ENCODE data around the gene LNX2. TPM values are rescaled to one million over a fixed set of nuclear protein-coding genes. Genes with fewer than 3 reads are reported as not detected.

The LNX2 gene
- total and polyA plus RNA-seq, 2 of the 4 experiments (the other 2 are of a cell fraction) = 3.1 to 7.2 TPM

DNA sequence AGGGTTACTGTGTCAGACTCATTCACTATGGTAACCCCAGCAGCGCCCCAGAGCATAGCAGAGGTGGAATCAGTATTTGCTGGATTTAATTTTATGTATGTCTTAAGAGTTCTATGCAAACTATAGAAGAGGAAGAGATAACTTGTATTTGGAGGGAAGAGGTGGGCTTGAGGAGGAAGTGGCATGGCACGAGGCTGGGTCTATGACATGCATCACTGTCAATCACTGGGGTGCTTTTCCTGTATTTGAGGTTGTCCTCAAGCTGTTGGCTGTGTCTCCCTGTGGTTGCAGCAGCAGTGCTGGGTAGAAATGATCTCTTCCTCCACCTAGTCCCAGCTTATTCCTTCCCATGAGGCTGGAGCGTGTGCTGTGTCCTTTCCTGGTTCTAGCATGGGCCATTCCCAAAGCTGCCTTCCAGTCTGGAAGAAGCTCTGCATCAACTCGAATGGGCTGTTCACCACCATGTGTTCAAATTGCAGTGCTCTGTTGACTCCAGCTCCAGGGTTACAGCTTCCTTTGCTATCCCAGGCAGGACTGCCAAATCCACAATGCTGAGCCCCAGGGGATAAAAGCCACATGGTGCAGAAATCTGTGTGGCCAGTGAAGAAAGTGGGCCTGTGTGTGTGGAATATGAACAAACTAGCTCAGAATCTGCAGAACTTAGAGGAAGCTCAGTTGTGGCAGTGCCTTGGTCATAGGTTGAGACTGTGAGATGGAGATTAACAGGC lies 96.8 kb downstream of the LNX2 start:
- DNase-seq (no peak), ATAC-seq (ENCODE audit: low read depth) (no peak)
- ChIA-PET CTCF (interaction anchor here (1.2 kb wide), 1 partner anchor 9 kb away, joined by 5 read pairs; no protein-coding TSS in a partner anchor), POLR2A (ENCODE audit: unreplicated experiment) (no interaction called here)
- Histone ChIP-seq H2BK15ac (ENCODE audit: low read depth, low read length) (no peak overlapping the region), H3K79me1 (ENCODE audit: low read depth in 1 of 2, low read length in 2 of 2) (no peaks in the 10 kb centered on the region), H3K18ac (ENCODE audit: low read depth, low read length) (no peak overlapping the region), H3K56ac (ENCODE audit: extremely low read depth, insufficient read depth, low read length) (no peak overlapping the region), H2BK20ac (ENCODE audit: low read depth, low read length) (no peak overlapping the region), H2BK5ac (ENCODE audit: low read depth, low read length, poor library complexity, severe bottlenecking) (no peak overlapping the region), H4K91ac (ENCODE audit: insufficient read depth, low read depth, low read length) (no peak overlapping the region), H3K27me3 (ENCODE audit: control insufficient read depth, insufficient read depth, low read length) (peaks cover 21% of the 10 kb centered on the region), H3K36me3 (ENCODE audit: control insufficient read depth, insufficient read depth, low read length) (no peaks in the 10 kb centered on the region), H2AFZ (replicated peaks; ENCODE audit: low read length, poor library complexity) (no peak overlapping the region), H3K4me1 (ENCODE audit: control insufficient read depth, insufficient read depth, low read length) (no peaks in the 10 kb centered on the region), H3K14ac (replicated peaks; ENCODE audit: low read depth, low read length) (no peak overlapping the region), H3K4me2 (ENCODE audit: low read depth, low read length) (no peak overlapping the region), H2AK9ac (replicated peaks; ENCODE audit: low read depth, low read length, poor library complexity) (no peak overlapping the region), H3K9me1 (ENCODE audit: insufficient read depth, low read length) (no peaks in the 10 kb centered on the region), H3K4ac (ENCODE audit: low read depth, low read length) (no peak overlapping the region), H4K8ac (ENCODE audit: low read depth in 2 of 2, low read length in 2 of 2) (no peak overlapping the region), H2BK120ac (ENCODE audit: low read depth, low read length) (no peak overlapping the region), H3K9ac (ENCODE audit: low read depth, low read length) (no peak overlapping the region), H4K20me1 (ENCODE audit: insufficient read depth, low read length) (no peaks in the 10 kb centered on the region), H3K27ac (ENCODE audit: insufficient read depth, low read length) (no peak overlapping the region), H3K23ac (ENCODE audit: low read depth, low read length) (no peak overlapping the region), H3K4me3 (ENCODE audit: insufficient read depth, low read depth, low read length) (no peak overlapping the region), H3K9me3 (ENCODE audit: control insufficient read depth, insufficient read depth, low read length) (peaks cover 3% of the 10 kb centered on the region; the same call in 1 of the 2 replicates), H2AK5ac (ENCODE audit: low read depth, low read length) (no peak overlapping the region), H4K5ac (ENCODE audit: low read depth, low read length) (no peak overlapping the region)
- intact Hi-C loops (cut with micrococcal nuclease) (no loop called here), dilution Hi-C loops (cut with HindIII; ENCODE audit: low sequenced_read_pairs, unreplicated experiment) (no loop called here), in situ Hi-C loops (cut with MboI; ENCODE audit: low sequenced_read_pairs) (loop anchor here (10.0 kb wide), 1 partner anchor 149 kb away; no protein-coding TSS in a partner anchor)
- no TSS peak for BruUV-seq (replicated peaks)
- WGBS, 2 experiments (ENCODE audit: extremely low coverage in 2 of 2, insufficient read length in 1 of 2) = 51% methylated on average over 2 of the region's 4 CpGs; no CpG with 5 or more reads in 1 of the 2 experiments
- TF ChIP-seq FOS (IDR thresholded peaks at IDR 0.05; ENCODE audit: low read depth, low read length) (no peak), POLR2A (IDR thresholded peaks at IDR 0.05; ENCODE audit: low read depth, low read length) (no peak), MAZ (IDR thresholded peaks at IDR 0.05; ENCODE audit: borderline replicate concordance, low read depth, low read length) (no peak), RAD21 (IDR thresholded peaks at IDR 0.05; ENCODE audit: low read length) (no peak), RCOR1 (IDR thresholded peaks at IDR 0.05; ENCODE audit: insufficient replicate concordance, low read length) (no peak), RFX5 (IDR thresholded peaks at IDR 0.05; ENCODE audit: low read depth, low read length) (no peak), MXI1 (IDR thresholded peaks at IDR 0.05; ENCODE audit: borderline replicate concordance, low read depth, low read length) (no peak), BHLHE40 (IDR thresholded peaks at IDR 0.05; ENCODE audit: low read depth, low read length) (no peak), SMC3 (IDR thresholded peaks at IDR 0.05; ENCODE audit: low read depth, low read length) (no peak), CHD1 (IDR thresholded peaks at IDR 0.05; ENCODE audit: low read depth, low read length) (no peak), MAFK (IDR thresholded peaks at IDR 0.05; ENCODE audit: low read depth, low read length) (no peak)
- TF ChIP-seq, protein P1, sequence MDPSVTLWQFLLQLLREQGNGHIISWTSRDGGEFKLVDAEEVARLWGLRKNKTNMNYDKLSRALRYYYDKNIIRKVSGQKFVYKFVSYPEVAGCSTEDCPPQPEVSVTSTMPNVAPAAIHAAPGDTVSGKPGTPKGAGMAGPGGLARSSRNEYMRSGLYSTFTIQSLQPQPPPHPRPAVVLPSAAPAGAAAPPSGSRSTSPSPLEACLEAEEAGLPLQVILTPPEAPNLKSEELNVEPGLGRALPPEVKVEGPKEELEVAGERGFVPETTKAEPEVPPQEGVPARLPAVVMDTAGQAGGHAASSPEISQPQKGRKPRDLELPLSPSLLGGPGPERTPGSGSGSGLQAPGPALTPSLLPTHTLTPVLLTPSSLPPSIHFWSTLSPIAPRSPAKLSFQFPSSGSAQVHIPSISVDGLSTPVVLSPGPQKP (IDR thresholded peaks at IDR 0.05; ENCODE audit: borderline replicate concordance, low read depth, low read length) = no peak
- TF ChIP-seq, protein P2, sequence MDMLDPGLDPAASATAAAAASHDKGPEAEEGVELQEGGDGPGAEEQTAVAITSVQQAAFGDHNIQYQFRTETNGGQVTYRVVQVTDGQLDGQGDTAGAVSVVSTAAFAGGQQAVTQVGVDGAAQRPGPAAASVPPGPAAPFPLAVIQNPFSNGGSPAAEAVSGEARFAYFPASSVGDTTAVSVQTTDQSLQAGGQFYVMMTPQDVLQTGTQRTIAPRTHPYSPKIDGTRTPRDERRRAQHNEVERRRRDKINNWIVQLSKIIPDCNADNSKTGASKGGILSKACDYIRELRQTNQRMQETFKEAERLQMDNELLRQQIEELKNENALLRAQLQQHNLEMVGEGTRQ (IDR thresholded peaks at IDR 0.05; ENCODE audit: low read depth, low read length) = no peak
